PC-9 (cell line): Measurements from ENCODE around the gene KCTD6. TPM values are rescaled to one million over a fixed set of nuclear protein-coding genes. Genes with fewer than 3 reads are reported as not detected.

Source experiments
- BruUV-seq: library from RNA; stranded (reverse); fragments of 400-500 nt; replicated peaks from 2 replicates; lab custom pipeline; 2021; lab: Mats Ljungman, UMichigan
- CTCF ChIA-PET: fragments of 300-600 bp; sonication (Branson Sonifier 250); formaldehyde crosslinking; loops from one replicate; lab custom pipeline; 2022; ENCODE audit warnings: antibody characterized with exemption; lab: Charles Lee
- POLR2A ChIA-PET: fragments of 300-600 bp; sonication (Branson Sonifier 250); formaldehyde crosslinking; loops from one replicate; lab custom pipeline; 2022; ENCODE audit warnings: antibody characterized with exemption; ENCODE audit not compliant: unreplicated experiment; lab: Charles Lee
- DNase-seq, 2 experiments: peaks; one replicate each; pipeline versions ENCODE4 v3.0.0 to v3.0.0-alpha.2; 2015 to 2022; ENCODE audit warnings: mixed read lengths in 1 of 2
- H2AFZ ChIP-seq: fragments of 200-600 bp; sonication (generic); 2 replicates; pipeline ENCODE4 v1.8.1; 2017; ENCODE audit warnings: antibody characterized with exemption
- H3F3A ChIP-seq: fragments of 200-600 bp; sonication (generic); 2 replicates; pipeline ENCODE4 v1.8.1; 2017; ENCODE audit warnings: antibody characterized with exemption, mild to moderate bottlenecking, low read depth; ENCODE audit not compliant: insufficient read depth
- H3K27ac ChIP-seq: fragments of 200-600 bp; sonication (generic); 2 replicates; pipeline ENCODE4 v1.6.1; 2016; ENCODE audit warnings: mixed run types
- H3K27me3 ChIP-seq: fragments of 200-600 bp; sonication (generic); 2 replicates; pipeline ENCODE4 v1.6.1; 2016; ENCODE audit warnings: low read depth, mixed run types; ENCODE audit not compliant: insufficient read depth
- H3K36me3 ChIP-seq: fragments of 200-600 bp; sonication (generic); 2 replicates; pipeline ENCODE4 v1.6.1; 2016; ENCODE audit warnings: low read depth, mixed run types
- H3K4me1 ChIP-seq: fragments of 200-600 bp; sonication (generic); replicated peaks from 2 replicates; pipeline ENCODE4 v1.6.1; 2016; ENCODE audit warnings: mixed run types; ENCODE audit not compliant: insufficient read depth
- H3K4me2 ChIP-seq: fragments of 200-600 bp; sonication (generic); 2 replicates; pipeline ENCODE4 v1.6.1; 2017; ENCODE audit warnings: mixed run types
- H3K4me3 ChIP-seq: fragments of 200-600 bp; sonication (generic); 2 replicates; pipeline ENCODE4 v1.6.1; 2016; ENCODE audit warnings: mixed run types
- H3K79me2 ChIP-seq: fragments of 200-600 bp; sonication (generic); 2 replicates; pipeline ENCODE4 v1.6.1; 2017; ENCODE audit warnings: low read depth, mixed run types
- H3K9me2 ChIP-seq: fragments of 200-600 bp; sonication (generic); 2 replicates; pipeline ENCODE4 v1.8.1; 2017; ENCODE audit warnings: mild to moderate bottlenecking; ENCODE audit not compliant: insufficient read depth
- H3K9me3 ChIP-seq: fragments of 200-600 bp; sonication (generic); 2 replicates; pipeline ENCODE4 v1.8.1; 2016; ENCODE audit warnings: low read depth; ENCODE audit not compliant: insufficient read depth
- H4K20me1 ChIP-seq: fragments of 200-600 bp; sonication (generic); 2 replicates; pipeline ENCODE4 v1.8.1; 2017; ENCODE audit not compliant: insufficient read depth
- EZH2 ChIP-seq: fragments of 200-600 bp; sonication (generic); IDR thresholded peaks from 2 replicates; pipeline ENCODE4 v1.8.0; 2017; ENCODE audit warnings: antibody characterized with exemption, low read depth
- intact Hi-C: fragments of 100-400 bp; cut with micrococcal nuclease; formaldehyde crosslinking; loops from one replicate; pipeline ENCODE4 v1.10.0; 2022; ENCODE audit not compliant: unreplicated experiment
- total RNA-seq: library from RNA; stranded (reverse); gene quantifications from 2 replicates; pipeline ENCODE4 v1.2.3, GENCODE V29; 2021
- TF ChIP-seq, protein P1 (sequence below): fragments of 200-600 bp; sonication (generic); conservative IDR thresholded peaks from 2 replicates; pipeline ENCODE4 v1.6.1; 2017; ENCODE audit warnings: mixed run types, antibody characterized with exemption, mild to moderate bottlenecking, moderate library complexity

The KCTD6 gene
- total RNA-seq, 1 experiment from 2014 or later = 10.3 TPM

- no peaks in the 10 kb centered on the region for H3K9me3 ChIP-seq
- H3K27ac ChIP-seq = no peak overlapping the region
- no peaks in the 10 kb centered on the region for H3K27me3 ChIP-seq
- no peak for DNase-seq
- no TSS peak for BruUV-seq
- H3K36me3 ChIP-seq = no peaks in the 10 kb centered on the region
- H3K79me2 ChIP-seq = no peaks in the 10 kb centered on the region
- no peak for TF ChIP-seq EZH2
- TF ChIP-seq, protein P1, sequence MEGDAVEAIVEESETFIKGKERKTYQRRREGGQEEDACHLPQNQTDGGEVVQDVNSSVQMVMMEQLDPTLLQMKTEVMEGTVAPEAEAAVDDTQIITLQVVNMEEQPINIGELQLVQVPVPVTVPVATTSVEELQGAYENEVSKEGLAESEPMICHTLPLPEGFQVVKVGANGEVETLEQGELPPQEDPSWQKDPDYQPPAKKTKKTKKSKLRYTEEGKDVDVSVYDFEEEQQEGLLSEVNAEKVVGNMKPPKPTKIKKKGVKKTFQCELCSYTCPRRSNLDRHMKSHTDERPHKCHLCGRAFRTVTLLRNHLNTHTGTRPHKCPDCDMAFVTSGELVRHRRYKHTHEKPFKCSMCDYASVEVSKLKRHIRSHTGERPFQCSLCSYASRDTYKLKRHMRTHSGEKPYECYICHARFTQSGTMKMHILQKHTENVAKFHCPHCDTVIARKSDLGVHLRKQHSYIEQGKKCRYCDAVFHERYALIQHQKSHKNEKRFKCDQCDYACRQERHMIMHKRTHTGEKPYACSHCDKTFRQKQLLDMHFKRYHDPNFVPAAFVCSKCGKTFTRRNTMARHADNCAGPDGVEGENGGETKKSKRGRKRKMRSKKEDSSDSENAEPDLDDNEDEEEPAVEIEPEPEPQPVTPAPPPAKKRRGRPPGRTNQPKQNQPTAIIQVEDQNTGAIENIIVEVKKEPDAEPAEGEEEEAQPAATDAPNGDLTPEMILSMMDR = no peak
- H3K9me2 ChIP-seq = no peaks in the 10 kb centered on the region
- H4K20me1 ChIP-seq = no peaks in the 10 kb centered on the region
- H2AFZ ChIP-seq = no peak overlapping the region
- peaks cover 4% of the 10 kb centered on the region; the same call in 1 of the 2 replicates for H3K4me1 ChIP-seq
- ChIA-PET CTCF (no interaction called here), POLR2A (no interaction called here)
- no peak overlapping the region for H3K4me3 ChIP-seq
- no peaks in the 10 kb centered on the region for H3F3A ChIP-seq
- no peak overlapping the region for H3K4me2 ChIP-seq
- intact Hi-C loops = no loop called here
Observed at GRCh38 chr3:58518291-58518789, 26.4 kb downstream of the KCTD6 start.

- intact Hi-C loops = no loop called here
- H3K9me2 ChIP-seq = no peaks in the 10 kb centered on the region
- no peaks in the 10 kb centered on the region for H3K9me3 ChIP-seq
- H3K4me1 ChIP-seq = peaks cover 4% of the 10 kb centered on the region; the same call in 1 of the 2 replicates
- H3K4me2 ChIP-seq = no peak overlapping the region
- no peak overlapping the region for H3K4me3 ChIP-seq
- H3K79me2 ChIP-seq = no peaks in the 10 kb centered on the region
- CTCF ChIA-PET = no interaction called here
- BruUV-seq = no TSS peak
- no peaks in the 10 kb centered on the region for H3K27me3 ChIP-seq
- H3F3A ChIP-seq = no peaks in the 10 kb centered on the region
- POLR2A ChIA-PET = no interaction called here
- H3K36me3 ChIP-seq = no peaks in the 10 kb centered on the region
- DNase-seq = no peak
- H3K27ac ChIP-seq = no peak overlapping the region
- no peak overlapping the region for H2AFZ ChIP-seq
- TF ChIP-seq, protein P1 = no peak
- TF ChIP-seq EZH2 = no peak
- no peaks in the 10 kb centered on the region for H4K20me1 ChIP-seq
Observed at GRCh38 chr3:58519668-58520402, 27.9 kb downstream of the KCTD6 start.

- Histone ChIP-seq H3K4me1 (peaks cover 9% of the 10 kb centered on the region; the same call in 1 of the 2 replicates), H3F3A (no peaks in the 10 kb centered on the region), H3K4me2 (no peak overlapping the region), H3K27ac (no peak overlapping the region), H3K79me2 (no peaks in the 10 kb centered on the region), H2AFZ (no peak overlapping the region), H3K4me3 (no peak overlapping the region), H3K9me3 (no peaks in the 10 kb centered on the region), H3K9me2 (no peaks in the 10 kb centered on the region), H3K27me3 (no peaks in the 10 kb centered on the region), H3K36me3 (no peaks in the 10 kb centered on the region), H4K20me1 (no peaks in the 10 kb centered on the region)
- no peak for TF ChIP-seq EZH2
- TF ChIP-seq, protein P1 = no peak
- CTCF ChIA-PET = no interaction called here
- POLR2A ChIA-PET = no interaction called here
- no peak for DNase-seq
- BruUV-seq = no TSS peak
- intact Hi-C loops = no loop called here
Observed at GRCh38 chr3:58520403-58521335, 28.8 kb downstream of the KCTD6 start.
